ENCODE data around the gene LRRC8D.

LRRC8D gene

GRCh38 chr1:89939693-89940438 is 119.0 kb downstream of the LRRC8D start:
- no peak overlapping the region for H3K9ac ChIP-seq (ENCODE audit: low read length)
- H3K79me2 ChIP-seq (ENCODE audit: insufficient read depth, low read length): no peaks in the 10 kb centered on the region
- no peaks in the 10 kb centered on the region for H3K27me3 ChIP-seq (ENCODE audit: low read length)
- H4K20me1 ChIP-seq (ENCODE audit: low read depth, low read length): no peaks in the 10 kb centered on the region
- H3K9me2 ChIP-seq (replicated peaks; ENCODE audit: insufficient read depth, low read length): no peaks in the 10 kb centered on the region
- H3K4me2 ChIP-seq (ENCODE audit: low read depth, low read length, poor library complexity, severe bottlenecking): no peak overlapping the region
- TF ChIP-seq EZH2phosphoT487 (conservative IDR thresholded peaks at IDR 0.05; ENCODE audit: low read length): no peak
- TF ChIP-seq, protein P1, sequence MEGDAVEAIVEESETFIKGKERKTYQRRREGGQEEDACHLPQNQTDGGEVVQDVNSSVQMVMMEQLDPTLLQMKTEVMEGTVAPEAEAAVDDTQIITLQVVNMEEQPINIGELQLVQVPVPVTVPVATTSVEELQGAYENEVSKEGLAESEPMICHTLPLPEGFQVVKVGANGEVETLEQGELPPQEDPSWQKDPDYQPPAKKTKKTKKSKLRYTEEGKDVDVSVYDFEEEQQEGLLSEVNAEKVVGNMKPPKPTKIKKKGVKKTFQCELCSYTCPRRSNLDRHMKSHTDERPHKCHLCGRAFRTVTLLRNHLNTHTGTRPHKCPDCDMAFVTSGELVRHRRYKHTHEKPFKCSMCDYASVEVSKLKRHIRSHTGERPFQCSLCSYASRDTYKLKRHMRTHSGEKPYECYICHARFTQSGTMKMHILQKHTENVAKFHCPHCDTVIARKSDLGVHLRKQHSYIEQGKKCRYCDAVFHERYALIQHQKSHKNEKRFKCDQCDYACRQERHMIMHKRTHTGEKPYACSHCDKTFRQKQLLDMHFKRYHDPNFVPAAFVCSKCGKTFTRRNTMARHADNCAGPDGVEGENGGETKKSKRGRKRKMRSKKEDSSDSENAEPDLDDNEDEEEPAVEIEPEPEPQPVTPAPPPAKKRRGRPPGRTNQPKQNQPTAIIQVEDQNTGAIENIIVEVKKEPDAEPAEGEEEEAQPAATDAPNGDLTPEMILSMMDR (IDR thresholded peaks at IDR 0.05; ENCODE audit: insufficient read depth, low read length, poor library complexity, severe bottlenecking): no peak
- H3K9me3 ChIP-seq (ENCODE audit: insufficient read depth, low read length): no peaks in the 10 kb centered on the region
- no peak overlapping the region for H2AFZ ChIP-seq (ENCODE audit: low read depth, low read length, severe bottlenecking)
- H3K36me3 ChIP-seq (ENCODE audit: low read length): no peaks in the 10 kb centered on the region; the same call in 1 of the 2 replicates
- no peak overlapping the region for H3K4me3 ChIP-seq (ENCODE audit: insufficient read depth, low read length, poor library complexity, severe bottlenecking)
- H3K27ac ChIP-seq (ENCODE audit: low read depth, low read length): no peak overlapping the region
- H3F3A ChIP-seq (ENCODE audit: insufficient read depth): no peaks in the 10 kb centered on the region

- Histone ChIP-seq H3F3A (ENCODE audit: insufficient read depth) (no peaks in the 10 kb centered on the region), H3K9me3 (ENCODE audit: insufficient read depth, low read length) (no peaks in the 10 kb centered on the region), H3K9me2 (replicated peaks; ENCODE audit: insufficient read depth, low read length) (no peaks in the 10 kb centered on the region), H3K4me2 (ENCODE audit: low read depth, low read length, poor library complexity, severe bottlenecking) (no peak overlapping the region), H4K20me1 (ENCODE audit: low read depth, low read length) (no peaks in the 10 kb centered on the region), H3K36me3 (ENCODE audit: low read length) (no peaks in the 10 kb centered on the region; the same call in 1 of the 2 replicates), H2AFZ (ENCODE audit: low read depth, low read length, severe bottlenecking) (no peak overlapping the region), H3K79me2 (ENCODE audit: insufficient read depth, low read length) (no peaks in the 10 kb centered on the region), H3K27ac (ENCODE audit: low read depth, low read length) (no peak overlapping the region), H3K4me3 (ENCODE audit: insufficient read depth, low read length, poor library complexity, severe bottlenecking) (no peak overlapping the region), H3K9ac (ENCODE audit: low read length) (no peak overlapping the region), H3K27me3 (ENCODE audit: low read length) (no peaks in the 10 kb centered on the region)
- no peak for TF ChIP-seq EZH2phosphoT487 (conservative IDR thresholded peaks at IDR 0.05; ENCODE audit: low read length)
- TF ChIP-seq, protein P1 (IDR thresholded peaks at IDR 0.05; ENCODE audit: insufficient read depth, low read length, poor library complexity, severe bottlenecking): no peak
Observed at GRCh38 chr1:89941110-89941766, 120.4 kb downstream of the LRRC8D start.

DNA sequence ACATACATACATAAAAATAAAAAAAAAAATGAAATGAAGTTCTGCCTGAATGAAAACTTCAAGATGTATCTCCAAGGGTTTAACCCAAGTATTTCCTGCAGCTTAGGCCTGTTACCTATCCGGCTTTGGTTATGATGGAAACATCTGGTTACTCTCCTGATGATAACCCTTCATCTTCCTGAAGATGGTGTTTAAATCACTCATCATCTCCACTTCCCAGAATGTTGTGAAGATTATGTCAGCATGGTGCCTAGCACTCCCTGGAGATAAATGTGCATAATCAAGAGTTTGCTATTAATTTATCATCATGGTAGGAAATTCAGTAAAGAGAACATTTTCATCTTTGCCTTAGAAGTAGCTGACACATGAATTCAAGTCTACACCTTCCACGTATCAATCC is 121.2 kb downstream of the LRRC8D start:
- Histone ChIP-seq H3K27me3 (ENCODE audit: low read length) (no peaks in the 10 kb centered on the region), H3K9me3 (ENCODE audit: insufficient read depth, low read length) (no peaks in the 10 kb centered on the region), H3F3A (ENCODE audit: insufficient read depth) (no peaks in the 10 kb centered on the region), H3K27ac (ENCODE audit: low read depth, low read length) (no peak overlapping the region), H3K9ac (ENCODE audit: low read length) (no peak overlapping the region), H3K36me3 (ENCODE audit: low read length) (no peaks in the 10 kb centered on the region; the same call in 1 of the 2 replicates), H2AFZ (ENCODE audit: low read depth, low read length, severe bottlenecking) (no peak overlapping the region), H3K79me2 (ENCODE audit: insufficient read depth, low read length) (no peaks in the 10 kb centered on the region), H4K20me1 (ENCODE audit: low read depth, low read length) (no peaks in the 10 kb centered on the region), H3K4me2 (ENCODE audit: low read depth, low read length, poor library complexity, severe bottlenecking) (no peak overlapping the region), H3K4me3 (ENCODE audit: insufficient read depth, low read length, poor library complexity, severe bottlenecking) (no peak overlapping the region), H3K9me2 (replicated peaks; ENCODE audit: insufficient read depth, low read length) (no peaks in the 10 kb centered on the region)
- no peak for TF ChIP-seq EZH2phosphoT487 (conservative IDR thresholded peaks at IDR 0.05; ENCODE audit: low read length)
- TF ChIP-seq, protein P1 (IDR thresholded peaks at IDR 0.05; ENCODE audit: insufficient read depth, low read length, poor library complexity, severe bottlenecking): no peak

Measured in SU-DHL-6 (cell line).